Stimulated activated CD4-positive, alpha-beta T cell treated with anti-CD3 and anti-CD28 coated beads, TNF-alpha, amount 100 ng/mL, for 4 hours (primary cell): Measurements from ENCODE around the gene FBXL22.
"Not testable (repeated sequence)": the region's sequence is repeated elsewhere in the genome, so short reads cannot be mapped to it uniquely, and the experiment has no call there.

Experiments used
- DNase-seq, 3 experiments: peaks; one replicate each; pipeline ENCODE4 v3.0.0-alpha.2; 2020; ENCODE audit warnings: low read depth in 3 of 3

The FBXL22 gene

GRCh38 chr15:63611177-63611576 is 14.0 kb downstream of the FBXL22 start:
- DNase-seq, result no peak

DNA sequence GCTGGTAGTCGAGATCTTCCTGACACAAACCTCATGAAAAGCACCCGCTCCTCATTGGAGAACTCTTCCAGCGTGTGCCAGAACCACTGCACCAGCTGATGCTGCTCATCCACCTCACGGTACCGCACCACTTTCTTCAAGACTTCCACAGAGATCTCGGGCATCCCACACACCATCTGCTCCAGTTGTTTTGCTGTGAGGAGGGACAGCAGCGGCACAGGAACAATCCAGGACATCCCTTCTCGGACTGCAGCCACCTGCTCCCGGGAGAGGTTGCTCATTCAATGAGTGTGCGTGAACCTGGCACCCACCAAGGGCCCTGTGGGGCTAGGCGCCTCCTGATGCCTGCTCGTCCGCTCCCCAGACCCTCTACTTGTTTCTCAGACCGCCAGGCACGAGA is 15.1 kb downstream of the FBXL22 start:
- DNase-seq, result no peak

DNA sequence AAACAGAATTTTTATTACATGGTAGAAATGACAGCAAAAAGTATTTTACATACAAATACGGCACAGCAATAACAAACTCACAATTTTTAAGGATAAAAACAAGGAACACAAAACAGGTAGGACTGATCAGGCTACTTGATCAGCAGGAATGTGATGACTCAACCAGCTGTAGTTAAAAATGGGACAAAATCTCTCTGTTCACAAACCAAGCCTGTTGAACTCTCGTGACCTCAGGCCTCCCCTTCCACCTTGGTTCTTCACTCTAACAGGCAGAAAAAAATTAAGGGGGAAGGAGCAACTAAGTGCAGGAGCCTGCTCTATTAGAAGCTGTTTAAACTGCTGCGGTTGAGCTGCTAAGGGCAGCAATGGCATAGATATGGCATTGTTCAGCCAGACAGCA is 18.7 kb downstream of the FBXL22 start:
- no peak for DNase-seq

GRCh38 chr15:63617147-63617546 is 20.0 kb downstream of the FBXL22 start:
- not testable (repeated sequence) for DNase-seq

DNA sequence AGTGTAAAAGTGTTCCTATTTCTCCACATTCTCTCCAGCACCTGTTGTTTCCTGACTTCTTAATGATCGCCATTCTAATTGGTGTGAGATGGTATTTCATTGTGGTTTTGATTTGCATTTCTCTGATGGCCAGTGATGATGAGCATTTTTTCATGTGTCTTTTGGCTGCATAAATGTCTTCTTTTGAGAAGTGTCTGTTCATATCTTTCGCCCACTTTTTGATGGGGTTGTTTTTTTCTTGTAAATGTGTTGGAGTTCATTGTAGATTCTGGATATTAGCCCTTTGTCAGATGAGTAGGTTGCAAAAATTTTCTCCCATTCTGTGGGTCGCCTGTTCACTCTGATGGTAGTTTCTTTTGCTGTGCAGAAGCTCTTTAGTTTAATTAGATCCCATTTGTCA is 20.4 kb downstream of the FBXL22 start:
- DNase-seq, result not testable (repeated sequence)

GRCh38 chr15:63620760-63621159 is 23.6 kb downstream of the FBXL22 start:
- not testable (repeated sequence) for DNase-seq

DNA sequence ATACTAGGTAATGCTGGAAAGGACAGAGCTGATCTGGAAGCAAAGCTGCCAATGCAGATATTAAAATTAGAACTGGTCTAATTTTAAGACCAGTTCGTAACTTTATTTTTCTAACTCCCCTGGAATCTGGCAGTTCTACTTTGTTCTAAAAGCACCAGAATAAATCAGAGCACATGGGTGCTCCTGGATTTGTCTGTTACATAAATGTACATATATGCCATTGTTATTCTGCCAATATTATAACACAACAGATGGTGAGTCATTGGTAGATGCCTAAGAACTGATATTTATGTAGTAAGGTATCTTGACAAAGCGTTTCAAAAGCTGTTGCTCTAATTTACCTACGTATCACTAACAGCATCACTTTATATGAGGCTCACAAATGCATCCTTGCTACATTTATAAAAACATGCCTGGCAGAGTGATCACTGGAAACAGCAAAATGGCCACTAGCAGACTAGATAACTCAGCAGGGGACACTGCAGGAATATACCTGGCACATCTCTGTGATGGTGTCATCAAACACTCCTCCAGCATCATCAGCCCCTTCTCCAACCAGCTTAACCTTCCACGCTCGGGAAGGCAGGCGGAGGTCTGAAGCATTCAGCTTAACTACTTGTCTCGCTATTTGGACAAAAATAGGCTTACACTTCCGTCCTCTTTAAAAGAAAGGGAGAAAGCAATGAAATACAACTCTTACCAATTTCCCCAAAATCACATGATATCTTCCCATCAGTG is 26.2 kb downstream of the FBXL22 start:
- DNase-seq, result no peak

DNA sequence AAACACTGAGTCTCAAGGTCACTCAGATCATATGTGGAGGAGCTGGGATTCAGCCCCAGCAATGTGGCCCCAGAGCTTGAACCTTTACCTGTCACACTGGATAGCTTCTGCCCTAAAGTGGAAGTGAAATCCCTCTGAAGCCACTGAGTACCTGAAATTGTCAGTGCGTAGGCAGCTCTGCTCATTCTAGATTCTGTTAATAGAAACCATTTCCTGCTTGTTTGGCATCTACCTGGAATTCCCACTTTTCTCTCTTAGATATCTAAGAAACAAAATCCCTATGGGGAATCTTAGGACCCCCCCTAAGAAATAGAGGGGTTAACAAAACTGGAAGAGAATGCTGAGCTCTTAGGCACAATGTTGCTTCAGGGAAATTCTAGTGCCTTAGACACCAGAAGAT is 29.8 kb downstream of the FBXL22 start:
- DNase-seq, result no peak

- no peak for DNase-seq
These were observed 31.1 kb downstream of the FBXL22 start for GRCh38 chr15:63628123-63628822.

- DNase-seq, result no peak
These were observed 33.0 kb downstream of the FBXL22 start for GRCh38 chr15:63630036-63630751.

GRCh38 chr15:63633312-63633711 is 36.1 kb downstream of the FBXL22 start:
- DNase-seq, result no peak

- DNase-seq, result no peak
These were observed 37.0 kb downstream of the FBXL22 start for GRCh38 chr15:63634154-63634553.

DNA sequence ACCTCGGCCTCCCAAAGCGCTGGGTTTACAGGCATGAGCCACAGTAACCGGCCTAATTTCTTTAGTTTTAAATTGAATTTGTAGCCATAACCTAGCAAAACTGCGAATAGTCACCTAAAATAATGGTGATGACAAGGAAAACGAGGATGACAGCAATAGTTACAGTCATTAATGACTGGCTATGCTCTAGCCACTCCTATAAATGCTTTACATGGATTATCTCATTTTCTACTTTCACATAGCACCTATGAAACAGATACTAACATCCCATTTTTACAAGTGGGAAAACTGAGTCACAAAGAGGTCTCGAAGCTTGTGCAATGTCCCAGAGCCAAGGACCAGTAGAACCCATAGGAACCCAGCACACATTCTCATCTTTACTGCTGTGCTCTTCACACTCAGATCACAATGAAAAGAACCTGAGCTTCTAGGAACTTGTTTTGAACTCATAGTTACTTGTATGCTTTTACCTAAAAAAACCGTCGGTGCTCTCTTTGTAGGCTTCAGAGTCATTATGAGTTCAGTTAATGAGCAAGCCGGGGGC is 39.4 kb downstream of the FBXL22 start:
- no peak for DNase-seq

DNA sequence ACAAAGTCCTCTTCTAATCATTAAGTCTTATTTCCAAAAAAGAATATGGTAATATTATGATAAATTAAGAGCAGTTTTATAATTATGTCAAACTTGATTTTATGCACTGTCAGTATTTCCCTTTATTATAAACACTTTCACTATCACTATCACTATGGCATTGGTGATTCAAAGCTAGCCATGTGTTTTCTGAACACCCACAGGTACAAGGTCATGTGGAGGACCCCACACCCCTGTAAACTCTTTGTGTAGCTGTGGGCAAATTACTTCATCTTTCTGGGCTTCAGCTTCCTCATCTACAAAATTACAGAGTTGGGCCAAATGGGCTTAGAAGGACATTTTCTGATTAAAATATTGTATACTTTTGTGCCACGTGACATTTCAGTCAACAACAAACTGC is 41.7 kb downstream of the FBXL22 start:
- no peak for DNase-seq

- no peak for DNase-seq
These were observed 43.0 kb downstream of the FBXL22 start for GRCh38 chr15:63640146-63640545.
